Skeletal muscle satellite cell (primary cell): ENCODE data around the gene TEPSIN.

Source experiments
- H3K27me3 ChIP-seq: 2 replicates; pipeline ENCODE4 v1.7.0; 2013; ENCODE audit warnings: low read length; ENCODE audit not compliant: control insufficient read depth, insufficient read depth
- H3K36me3 ChIP-seq: 2 replicates; pipeline ENCODE4 v1.7.0; 2013; ENCODE audit warnings: mild to moderate bottlenecking, control low read depth, low read length; ENCODE audit not compliant: insufficient read depth
- H3K4me1 ChIP-seq: 2 replicates; pipeline ENCODE4 v1.7.0; 2013; ENCODE audit warnings: low read length; ENCODE audit not compliant: control insufficient read depth, insufficient read depth
- H3K4me2 ChIP-seq: 2 replicates; pipeline ENCODE4 v1.7.0; 2013; ENCODE audit warnings: mild to moderate bottlenecking, low read length
- H3K4me3 ChIP-seq: 2 replicates; pipeline ENCODE4 v1.7.0; 2013; ENCODE audit warnings: low read length
- H3K9ac ChIP-seq: 2 replicates; pipeline ENCODE4 v1.7.0; 2013; ENCODE audit warnings: mild to moderate bottlenecking, low read depth, low read length, moderate library complexity
- H3K9me3 ChIP-seq: replicated peaks from 2 replicates; pipeline ENCODE4 v1.7.0; 2013; ENCODE audit warnings: mild to moderate bottlenecking, control low read depth, low read length

TEPSIN gene

GRCh38 chr17:81264640-81265039 lies 25.8 kb upstream of the TEPSIN start:
- Histone ChIP-seq H3K4me1 (no peaks in the 10 kb centered on the region), H3K4me2 (no peak overlapping the region), H3K4me3 (no peak overlapping the region), H3K27me3 (no peaks in the 10 kb centered on the region), H3K9ac (no peak overlapping the region), H3K36me3 (peaks cover 61% of the 10 kb centered on the region), H3K9me3 (no peaks in the 10 kb centered on the region)

- Histone ChIP-seq H3K36me3 (peaks cover 63% of the 10 kb centered on the region), H3K4me3 (no peak overlapping the region)
Measured at GRCh38 chr17:81263371-81264181, 24.7 kb upstream of the TEPSIN start.

GRCh38 chr17:81261582-81262336 lies 22.9 kb upstream of the TEPSIN start:
- H3K4me2 ChIP-seq: no peak overlapping the region

More at GRCh38 chr17:81263371-81264181, 24.7 kb upstream of the TEPSIN start:
- H3K4me1 ChIP-seq: no peaks in the 10 kb centered on the region
- no peaks in the 10 kb centered on the region for H3K27me3 ChIP-seq
- no peak overlapping the region for H3K4me2 ChIP-seq
- H3K9me3 ChIP-seq: no peaks in the 10 kb centered on the region
- H3K9ac ChIP-seq: no peak overlapping the region

GRCh38 chr17:81261096-81261495 lies 22.2 kb upstream of the TEPSIN start:
- H3K9me3 ChIP-seq: no peaks in the 10 kb centered on the region
- no peaks in the 10 kb centered on the region for H3K27me3 ChIP-seq
- H3K4me3 ChIP-seq: no peak overlapping the region
- H3K36me3 ChIP-seq: peaks cover 54% of the 10 kb centered on the region
- no peak overlapping the region for H3K4me2 ChIP-seq
- no peak overlapping the region for H3K9ac ChIP-seq
- H3K4me1 ChIP-seq: peaks cover 10% of the 10 kb centered on the region

More at GRCh38 chr17:81261582-81262336, 22.9 kb upstream of the TEPSIN start:
- no peaks in the 10 kb centered on the region for H3K27me3 ChIP-seq
- peaks cover 5% of the 10 kb centered on the region for H3K4me1 ChIP-seq
- no peak overlapping the region for H3K9ac ChIP-seq
- H3K36me3 ChIP-seq: peaks cover 57% of the 10 kb centered on the region
- H3K9me3 ChIP-seq: no peaks in the 10 kb centered on the region
- H3K4me3 ChIP-seq: no peak overlapping the region

- Histone ChIP-seq H3K4me1 (peaks cover 15% of the 10 kb centered on the region), H3K27me3 (no peaks in the 10 kb centered on the region), H3K9ac (no peak overlapping the region), H3K36me3 (peaks cover 50% of the 10 kb centered on the region), H3K9me3 (no peaks in the 10 kb centered on the region), H3K4me3 (no peak overlapping the region), H3K4me2 (no peak overlapping the region)
Measured at GRCh38 chr17:81260641-81261040, 21.8 kb upstream of the TEPSIN start.

GRCh38 chr17:81260171-81260570 lies 21.3 kb upstream of the TEPSIN start:
- H3K27me3 ChIP-seq: no peaks in the 10 kb centered on the region
- H3K4me1 ChIP-seq: peaks cover 19% of the 10 kb centered on the region
- no peak overlapping the region for H3K4me2 ChIP-seq
- peaks cover 49% of the 10 kb centered on the region for H3K36me3 ChIP-seq
- H3K4me3 ChIP-seq: no peak overlapping the region
- no peaks in the 10 kb centered on the region for H3K9me3 ChIP-seq
- H3K9ac ChIP-seq: no peak overlapping the region

GRCh38 chr17:81259058-81259605 lies 20.3 kb upstream of the TEPSIN start:
- Histone ChIP-seq H3K36me3 (peaks cover 40% of the 10 kb centered on the region), H3K9ac (no peak overlapping the region)

GRCh38 chr17:81258292-81258691 lies 19.4 kb upstream of the TEPSIN start:
- Histone ChIP-seq H3K4me1 (peaks cover 27% of the 10 kb centered on the region), H3K27me3 (no peaks in the 10 kb centered on the region), H3K36me3 (peaks cover 37% of the 10 kb centered on the region), H3K4me3 (no peak overlapping the region), H3K9me3 (no peaks in the 10 kb centered on the region), H3K4me2 (no peak overlapping the region), H3K9ac (no peak overlapping the region)

More at GRCh38 chr17:81259058-81259605, 20.3 kb upstream of the TEPSIN start:
- H3K9me3 ChIP-seq: no peaks in the 10 kb centered on the region
- no peaks in the 10 kb centered on the region for H3K27me3 ChIP-seq
- no peak overlapping the region for H3K4me3 ChIP-seq
- peaks cover 27% of the 10 kb centered on the region for H3K4me1 ChIP-seq
- no peak overlapping the region for H3K4me2 ChIP-seq

- Histone ChIP-seq H3K4me1 (peaks cover 31% of the 10 kb centered on the region), H3K9ac (no peak overlapping the region), H3K9me3 (no peaks in the 10 kb centered on the region), H3K36me3 (peaks cover 37% of the 10 kb centered on the region), H3K27me3 (no peaks in the 10 kb centered on the region), H3K4me3 (no peak overlapping the region), H3K4me2 (no peak overlapping the region)
Measured at GRCh38 chr17:81257533-81257932, 18.7 kb upstream of the TEPSIN start.

GRCh38 chr17:81256616-81257015 lies 17.8 kb upstream of the TEPSIN start:
- H3K9me3 ChIP-seq: no peaks in the 10 kb centered on the region
- H3K36me3 ChIP-seq: peaks cover 34% of the 10 kb centered on the region
- H3K27me3 ChIP-seq: no peaks in the 10 kb centered on the region
- H3K4me3 ChIP-seq: no peak overlapping the region
- peaks cover 31% of the 10 kb centered on the region for H3K4me1 ChIP-seq
- H3K9ac ChIP-seq: no peak overlapping the region
- H3K4me2 ChIP-seq: peak overlapping the region; percentile 33

GRCh38 chr17:81254955-81255717 lies 16.3 kb upstream of the TEPSIN start:
- peak overlapping the region; percentile 4 for H3K9ac ChIP-seq
- peak overlapping the region; percentile 54 for H3K4me2 ChIP-seq
- peak overlapping the region; percentile 7 for H3K4me3 ChIP-seq
- H3K36me3 ChIP-seq: peaks cover 35% of the 10 kb centered on the region
- H3K4me1 ChIP-seq: peaks cover 31% of the 10 kb centered on the region
- H3K27me3 ChIP-seq: no peaks in the 10 kb centered on the region
- H3K9me3 ChIP-seq: no peaks in the 10 kb centered on the region
